NCI-H1436 treated with DMSO at 0.1 percent for 48 hours (cell line): ENCODE measurements around the gene UTP4.

Experiments used
- DNase-seq: peaks from one replicate; lab custom pipeline; 2025; lab: John Stamatoyannopoulos, UW

Gene UTP4

DNA sequence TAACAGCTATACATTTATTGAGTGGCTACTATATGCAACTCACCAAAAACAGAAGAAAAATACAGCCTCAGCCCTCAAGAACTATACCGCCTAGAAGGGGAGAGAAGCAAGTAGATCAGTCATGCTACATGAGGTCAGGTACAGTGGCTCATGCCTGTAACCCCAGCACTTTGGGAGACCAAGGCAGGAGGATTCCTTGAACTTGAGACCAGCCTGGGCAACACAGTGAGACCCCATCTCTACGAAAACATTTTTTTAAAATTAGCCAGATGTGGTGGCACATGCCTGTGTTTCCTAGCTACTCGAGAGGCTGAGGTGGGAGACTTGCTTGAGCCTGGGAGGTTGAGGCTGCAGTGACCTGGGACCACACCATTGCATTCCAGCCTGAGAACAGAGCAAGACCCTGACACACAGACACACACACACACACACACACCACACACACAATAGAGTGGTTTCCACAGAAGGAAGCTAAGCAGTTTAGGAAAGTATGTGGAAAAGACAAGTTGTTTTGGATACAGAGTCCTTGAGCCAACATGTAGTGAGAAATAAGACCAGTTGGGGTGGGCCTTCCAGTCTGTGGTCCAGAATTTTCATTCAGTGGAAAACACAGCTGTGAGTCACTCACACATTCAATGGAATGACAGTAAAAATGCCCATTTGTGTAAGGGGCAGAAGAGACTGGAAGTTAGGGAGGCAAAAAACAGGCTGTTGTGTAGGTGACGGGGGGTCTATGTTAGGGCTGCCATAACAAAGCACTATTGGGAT, 43.8 kb downstream of the UTP4 start:
- DNase-seq: no peak

DNA sequence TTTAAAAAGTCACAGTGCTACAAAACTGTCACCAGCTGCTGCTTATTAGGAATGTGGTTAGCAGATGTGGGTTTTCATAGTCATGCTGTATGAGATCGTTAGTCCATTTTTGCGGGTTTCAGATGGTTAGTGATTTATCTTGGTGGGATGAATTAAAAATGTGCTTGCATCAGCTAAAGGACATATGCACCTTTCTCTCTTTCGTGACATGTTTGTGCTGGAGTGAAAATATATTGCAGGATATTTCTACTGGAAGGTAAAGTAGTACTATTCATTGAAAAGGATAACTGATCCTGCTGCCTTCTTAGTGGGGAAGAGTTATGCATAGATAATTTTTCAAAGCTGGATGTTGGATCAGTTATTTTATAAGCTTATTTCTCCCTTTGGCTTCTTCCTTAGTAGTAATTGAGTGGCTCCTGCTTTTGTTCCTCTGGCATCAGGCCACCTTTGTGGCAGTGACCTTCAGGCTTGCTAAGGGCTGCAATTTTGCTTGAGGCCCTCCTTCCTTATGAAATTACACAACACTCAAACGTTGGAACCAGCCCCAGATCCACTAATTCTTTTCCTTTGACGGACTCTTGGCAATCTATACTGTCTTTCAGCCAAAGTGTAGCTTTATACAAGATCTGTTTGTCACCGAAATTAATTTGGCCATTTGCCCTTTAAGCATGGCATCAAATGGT, 47.0 kb downstream of the UTP4 start:
- DNase-seq: no peak

DNA sequence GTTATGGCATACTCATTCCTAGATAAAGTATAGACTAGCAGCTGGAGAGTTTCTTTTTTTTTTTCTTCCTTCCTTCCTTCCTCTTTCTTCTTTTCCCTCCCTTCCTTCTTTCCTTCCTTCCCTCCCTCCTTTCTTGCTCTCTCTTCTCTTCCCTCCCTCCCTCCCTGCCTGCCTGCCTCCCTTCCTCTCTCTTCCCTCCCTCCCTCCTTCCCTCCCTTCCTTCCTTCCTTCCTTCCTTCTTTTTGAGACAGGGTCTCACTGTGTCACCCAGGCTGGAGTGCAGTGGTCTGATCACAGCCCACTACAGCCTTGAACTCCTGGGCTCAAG, 47.5 kb downstream of the UTP4 start:
- no peak for DNase-seq

DNA sequence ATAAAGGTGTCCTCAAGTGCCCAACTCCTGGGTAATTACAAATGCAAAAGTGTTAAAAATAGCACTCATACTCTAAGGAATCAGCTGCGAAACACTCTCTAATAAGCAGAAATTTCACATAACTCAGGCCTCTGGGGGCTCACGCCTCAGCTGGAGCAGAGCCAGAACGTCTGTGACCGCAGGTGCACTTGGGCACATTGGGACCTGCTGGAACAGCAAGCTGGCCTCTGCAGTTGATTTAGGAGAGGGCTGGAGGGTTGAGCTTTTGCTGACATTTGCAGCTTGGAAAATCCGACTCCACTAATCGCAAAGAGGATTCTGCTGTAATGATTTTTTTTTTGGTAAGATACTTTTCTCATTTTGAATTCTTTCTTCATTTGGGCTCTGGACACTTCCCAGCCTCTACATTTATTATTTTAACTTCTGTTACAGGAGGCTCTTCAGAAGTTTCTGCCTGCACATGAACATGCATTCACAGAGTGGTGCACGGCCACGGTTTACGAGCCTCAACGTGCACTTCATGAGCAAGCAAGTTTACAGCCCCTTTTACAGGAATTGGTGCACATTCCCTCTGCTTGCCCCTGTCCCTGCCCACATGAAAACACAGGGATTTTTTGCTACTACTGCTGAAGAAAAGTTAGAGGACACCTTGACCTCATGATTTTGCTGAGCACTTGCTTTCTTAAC, 50.4 kb downstream of the UTP4 start:
- DNase-seq: no peak

DNA sequence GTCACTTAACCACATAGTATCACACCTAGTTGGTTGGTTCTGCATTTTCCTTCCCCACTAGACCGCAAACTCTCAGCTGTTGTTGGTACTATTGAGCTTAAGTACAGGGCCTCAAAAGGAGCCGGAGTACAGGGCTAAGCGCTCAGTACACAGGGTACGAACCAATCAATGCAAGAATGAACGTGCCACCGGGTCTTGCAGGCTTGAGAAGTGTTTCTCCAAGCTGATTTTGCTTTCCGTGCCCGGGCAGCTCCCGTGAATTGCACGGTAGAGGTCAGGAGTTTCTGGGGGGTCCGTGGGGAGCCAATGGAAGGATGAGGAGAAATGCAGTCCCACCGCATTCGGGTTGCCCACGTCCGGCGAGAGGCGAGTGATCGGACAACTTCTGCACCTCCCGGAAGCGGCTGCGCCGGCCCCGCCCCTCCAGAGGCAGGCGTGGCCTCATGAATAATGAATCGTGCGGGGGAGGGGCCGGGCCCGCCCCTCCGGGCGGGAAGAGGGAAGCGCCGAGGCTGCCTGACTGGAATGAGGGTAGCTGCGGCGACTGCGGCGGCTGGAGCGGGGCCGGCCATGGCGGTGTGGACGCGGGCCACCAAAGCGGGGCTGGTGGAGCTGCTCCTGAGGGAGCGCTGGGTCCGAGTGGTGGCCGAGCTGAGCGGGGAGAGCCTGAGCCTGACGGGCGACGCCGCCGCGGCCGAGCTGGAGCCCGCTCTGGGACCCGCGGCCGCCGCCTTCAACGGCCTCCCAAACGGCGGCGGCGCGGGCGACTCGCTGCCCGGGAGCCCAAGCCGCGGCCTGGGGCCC, 54.4 kb downstream of the UTP4 start, which contains the start of gene SNTB2:
TSS of gene SNTB2 (plus strand) at position 523 of the 804 bp plus-strand sequence. CDS start at position 526, 3 bp downstream.
- DNase-seq: peak; percentile 25

DNA sequence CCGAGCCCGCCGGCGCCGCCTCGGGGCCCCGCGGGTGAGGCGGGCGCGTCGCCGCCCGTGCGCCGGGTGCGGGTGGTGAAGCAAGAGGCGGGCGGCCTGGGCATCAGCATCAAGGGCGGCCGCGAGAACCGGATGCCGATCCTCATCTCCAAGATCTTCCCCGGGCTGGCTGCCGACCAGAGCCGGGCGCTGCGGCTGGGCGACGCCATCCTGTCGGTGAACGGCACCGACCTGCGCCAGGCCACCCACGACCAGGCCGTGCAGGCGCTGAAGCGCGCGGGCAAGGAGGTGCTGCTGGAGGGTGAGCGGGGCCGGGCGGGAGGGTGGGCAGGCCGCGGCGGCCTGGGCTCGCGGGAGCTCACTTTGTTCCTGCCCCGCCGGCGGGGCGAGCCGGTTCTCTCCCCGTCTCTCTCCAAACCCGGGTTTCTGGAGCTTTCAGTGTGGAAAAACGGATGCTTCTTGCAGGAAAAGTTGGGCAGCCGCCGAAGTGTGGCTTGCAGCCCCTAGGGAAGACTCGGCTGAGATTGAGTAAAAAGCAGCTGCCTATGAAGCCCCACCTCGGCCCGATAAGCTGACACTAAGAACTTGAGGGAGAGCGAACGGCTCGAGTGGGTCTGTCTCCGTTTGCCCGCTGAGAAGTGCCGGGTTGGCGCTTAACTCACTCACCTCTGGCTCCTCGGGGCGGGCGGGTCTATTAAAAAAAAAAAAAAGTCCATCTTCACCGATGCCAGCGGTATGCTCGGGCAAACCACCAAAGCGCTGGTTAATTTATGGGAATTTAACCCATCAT, 55.2 kb downstream of the UTP4 start:
- no peak for DNase-seq

DNA sequence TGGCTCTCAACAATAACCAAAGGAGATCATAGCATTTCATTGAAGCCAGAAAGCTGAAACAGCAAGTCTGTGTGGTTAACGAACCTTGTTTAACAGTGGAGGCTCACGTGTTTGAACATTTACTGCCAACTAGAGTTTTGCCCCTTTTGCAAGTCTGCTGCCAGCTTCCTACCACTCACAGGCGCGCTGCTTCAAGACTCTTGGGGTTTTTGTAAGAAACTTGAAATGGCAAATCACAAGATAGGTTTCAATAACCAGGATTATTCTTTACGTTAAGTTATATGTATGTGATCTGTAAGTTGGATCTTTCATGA, 55.7 kb downstream of the UTP4 start:
- DNase-seq: no peak

DNA sequence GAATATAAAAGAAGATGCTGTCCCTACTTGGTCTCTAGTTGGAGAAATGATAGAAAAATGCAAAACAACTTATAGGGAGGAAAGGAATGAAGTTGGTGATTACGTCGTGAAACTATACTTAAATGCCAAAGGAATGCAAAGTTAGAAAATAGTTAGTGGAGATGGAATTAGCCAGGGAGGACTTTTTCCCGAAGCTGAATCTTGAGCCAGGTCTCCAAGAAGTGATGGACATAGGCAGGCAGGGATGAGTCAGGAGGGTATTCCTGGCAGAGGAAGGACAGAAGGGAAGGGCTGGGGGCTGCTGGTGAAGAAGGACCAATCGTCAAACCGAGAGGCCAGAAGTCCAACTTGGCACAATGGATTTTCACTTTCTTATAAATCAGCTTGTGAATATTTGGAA, 56.3 kb downstream of the UTP4 start:
- no peak for DNase-seq

DNA sequence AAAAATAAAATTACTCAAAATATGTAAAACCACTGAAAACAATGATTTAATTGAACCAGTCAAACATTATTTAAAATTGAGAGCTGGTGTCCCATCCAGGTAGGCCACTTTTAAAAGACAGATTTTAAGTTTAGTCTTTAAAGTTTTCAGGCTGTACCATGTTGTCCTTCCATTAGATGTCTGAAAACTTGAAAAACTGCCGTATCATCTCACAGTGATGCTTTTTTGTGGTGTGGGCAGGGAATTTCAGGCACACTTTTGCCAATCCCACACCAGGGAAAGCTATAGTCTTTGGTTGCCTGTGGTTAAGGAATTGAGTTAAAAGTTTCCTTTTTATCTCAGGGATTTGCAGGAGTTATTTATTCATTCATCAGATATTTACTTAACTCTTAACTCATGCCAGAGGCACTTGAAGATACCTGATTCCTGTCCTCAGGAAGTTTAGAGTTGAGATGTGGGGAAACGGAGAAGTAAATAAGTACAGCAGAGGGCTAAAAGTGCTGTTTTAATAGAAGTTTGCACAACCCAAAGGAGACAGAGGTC, 57.7 kb downstream of the UTP4 start:
- DNase-seq: no peak

DNA sequence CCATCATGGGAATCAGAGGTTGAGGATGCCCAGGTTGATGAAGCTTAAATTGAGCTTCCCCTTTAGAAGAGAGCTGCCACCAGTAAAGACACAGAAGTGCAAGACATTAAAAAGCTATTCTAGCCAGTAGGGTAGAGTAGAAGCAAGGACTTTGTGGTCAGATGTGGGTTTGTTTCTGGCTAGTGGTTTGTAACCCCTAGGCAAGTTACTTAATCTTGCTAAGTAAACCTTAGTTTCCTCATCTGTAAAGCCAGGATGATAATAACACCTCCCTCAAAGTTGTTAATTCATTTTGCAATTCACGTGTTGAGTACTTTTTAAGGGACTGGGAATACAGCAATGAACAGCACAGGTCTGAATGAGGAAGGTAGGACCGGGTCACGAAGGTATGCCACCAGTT, 58.1 kb downstream of the UTP4 start:
- DNase-seq: no peak

DNA sequence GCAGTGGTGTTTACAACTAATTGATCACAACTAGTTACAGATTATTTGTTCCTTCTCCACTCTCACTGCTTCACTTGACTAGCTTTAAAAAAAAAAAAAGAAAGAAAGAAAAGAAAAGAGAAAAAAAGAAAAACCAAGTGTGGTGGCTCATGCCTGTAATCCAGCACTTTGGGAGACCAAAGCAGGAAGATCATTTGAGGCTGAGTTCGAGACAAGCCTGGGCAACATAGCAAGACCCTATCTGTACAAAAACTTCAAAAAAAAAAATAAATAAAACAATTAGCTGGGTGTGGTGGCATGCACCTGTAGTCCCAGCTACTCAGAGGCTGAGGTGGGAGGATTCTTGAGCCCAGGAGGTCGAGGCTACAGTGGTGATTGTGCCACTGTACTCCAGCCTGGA, 58.7 kb downstream of the UTP4 start:
- DNase-seq: no peak

DNA sequence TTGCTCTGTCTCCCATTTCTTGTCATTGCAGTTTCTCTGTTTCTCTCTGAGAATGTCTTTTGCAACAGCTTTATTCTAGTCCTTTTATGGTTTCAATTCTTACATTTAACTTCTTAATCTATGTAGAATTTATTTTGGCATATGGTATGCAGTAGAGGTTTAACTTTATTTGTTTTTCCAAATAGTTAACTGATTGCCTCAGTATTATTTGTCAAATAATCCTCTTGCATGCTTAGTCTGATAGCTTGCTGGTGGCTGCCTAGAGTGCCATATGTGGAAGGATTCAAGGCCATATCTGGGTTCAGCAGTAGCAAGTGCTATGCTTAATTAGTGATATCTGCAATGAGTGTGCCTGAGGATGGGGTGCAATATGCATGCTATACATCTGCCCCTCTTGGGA, 61.4 kb downstream of the UTP4 start:
- no peak for DNase-seq

DNA sequence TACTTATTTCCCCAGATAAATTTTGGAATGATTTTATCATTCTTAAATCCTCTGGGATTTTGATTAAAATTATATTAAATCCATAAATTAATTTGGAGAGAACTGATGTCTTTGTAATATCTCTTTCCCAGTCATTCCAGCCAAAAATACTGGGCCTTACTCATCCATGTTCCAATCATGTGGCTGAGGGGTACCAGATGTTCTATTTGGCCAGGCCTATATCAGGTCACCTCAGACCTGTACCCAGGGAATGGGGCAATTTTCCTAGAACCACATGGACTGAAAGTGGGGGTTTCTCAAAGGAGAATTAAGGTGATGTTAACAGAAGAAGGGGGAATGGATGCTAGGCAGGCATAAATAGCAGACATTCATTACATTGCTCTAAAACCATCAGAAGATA, 62.0 kb downstream of the UTP4 start:
- no peak for DNase-seq

DNA sequence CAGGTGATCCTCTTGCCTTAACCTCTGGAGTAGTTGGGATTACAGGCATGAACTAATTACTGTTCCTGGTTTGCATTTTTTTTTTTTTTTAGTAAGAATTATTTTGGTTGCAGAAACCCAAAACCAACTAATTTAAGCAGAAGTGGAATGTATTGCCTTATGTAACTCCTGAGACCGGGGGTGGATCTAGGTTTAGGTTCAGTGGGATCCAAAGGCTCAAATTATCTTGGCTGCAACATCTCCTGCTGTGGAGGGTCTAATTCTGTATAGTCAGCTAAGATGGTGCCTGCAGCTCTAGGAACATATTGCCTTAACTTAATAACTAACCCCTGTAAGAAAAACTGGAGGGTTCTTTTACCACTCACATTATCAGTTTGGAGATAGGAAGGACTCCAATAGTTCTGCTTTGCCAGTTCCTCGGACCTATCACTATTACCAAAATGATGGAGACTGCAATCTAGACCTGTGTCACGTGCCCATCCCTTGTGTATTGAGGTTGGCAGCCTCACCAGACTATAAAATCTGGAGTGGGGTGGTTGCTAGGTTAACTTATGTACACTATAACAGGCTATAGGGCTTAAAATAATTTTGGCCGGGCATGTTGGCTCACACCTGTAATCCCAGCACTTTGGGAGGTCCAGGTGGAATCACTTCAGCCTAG, 63.0 kb downstream of the UTP4 start:
- no peak for DNase-seq

DNA sequence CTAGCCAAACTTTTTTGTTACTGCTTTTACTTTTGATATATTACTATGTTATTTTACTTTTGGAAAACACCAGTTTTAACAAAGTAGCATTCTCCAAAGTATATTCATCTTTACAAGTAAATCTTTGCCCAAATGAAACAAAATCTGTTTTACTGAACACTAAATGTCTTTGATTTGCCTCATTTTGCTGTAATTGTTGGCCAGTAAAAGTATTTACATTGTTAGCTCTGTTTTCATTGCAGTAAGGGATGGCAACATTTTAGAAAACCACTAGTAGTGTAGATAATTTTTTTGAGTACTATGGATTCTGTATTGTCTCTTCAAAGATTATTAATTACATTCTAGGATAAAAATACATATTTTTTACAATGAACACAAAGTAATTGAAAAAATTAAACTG, 65.1 kb downstream of the UTP4 start:
- no peak for DNase-seq

DNA sequence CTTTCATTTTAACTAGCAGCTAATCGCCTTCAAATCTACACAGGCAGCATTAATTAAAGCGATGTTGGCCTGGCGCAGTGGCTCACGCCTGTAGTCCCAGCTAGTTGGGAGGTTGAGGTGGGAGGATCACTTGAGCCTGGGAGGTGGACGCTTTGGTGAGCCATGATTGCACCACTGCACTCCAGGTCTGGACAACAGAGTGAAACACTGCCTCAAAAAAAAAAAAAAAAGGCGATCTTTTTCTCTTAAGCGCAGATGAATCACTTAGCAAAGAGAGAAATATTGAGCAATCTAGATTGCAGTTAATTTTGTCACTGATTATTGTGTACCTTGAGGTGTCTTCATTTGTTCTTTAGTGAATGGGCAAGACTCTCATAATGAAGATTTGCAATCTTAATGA, 66.9 kb downstream of the UTP4 start:
- no peak for DNase-seq

DNA sequence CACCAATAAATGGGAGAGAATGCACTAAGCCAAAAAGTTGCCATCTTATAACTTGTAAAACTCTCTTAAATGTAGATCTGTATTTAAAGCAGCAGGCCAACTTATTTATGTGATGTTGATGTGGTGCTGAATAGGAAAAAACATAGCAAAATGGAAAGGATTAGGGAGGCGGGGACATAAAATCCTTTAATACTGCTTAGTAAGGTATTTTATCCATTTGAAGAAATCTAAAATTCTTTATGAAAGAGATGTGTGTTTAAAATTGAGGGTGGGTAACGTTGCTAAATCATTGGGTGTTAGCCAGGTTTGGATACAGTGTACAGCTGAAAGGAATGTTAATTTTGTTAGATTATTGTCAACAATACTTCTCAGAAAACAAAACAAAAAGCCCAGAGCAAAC, 68.8 kb downstream of the UTP4 start:
- DNase-seq: no peak

DNA sequence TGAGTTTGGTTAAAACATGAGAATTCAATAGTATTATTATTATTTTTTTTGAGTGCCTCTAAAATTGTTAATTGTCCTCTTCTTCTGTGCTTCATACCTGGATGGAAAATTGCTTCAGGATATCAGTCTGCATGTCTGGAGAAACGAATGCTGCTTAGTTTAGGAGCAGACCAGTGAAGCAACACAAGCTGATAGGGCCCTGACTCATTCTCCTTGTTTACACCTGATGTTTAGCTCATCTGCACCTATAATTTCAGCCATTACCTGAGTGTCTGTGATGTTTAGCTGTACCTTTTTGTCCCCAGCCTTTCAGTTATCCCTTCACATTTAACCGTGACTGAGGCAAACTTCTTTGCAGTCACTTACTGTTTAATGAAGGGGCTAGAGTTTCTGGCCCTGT, 69.3 kb downstream of the UTP4 start:
- DNase-seq: no peak

DNA sequence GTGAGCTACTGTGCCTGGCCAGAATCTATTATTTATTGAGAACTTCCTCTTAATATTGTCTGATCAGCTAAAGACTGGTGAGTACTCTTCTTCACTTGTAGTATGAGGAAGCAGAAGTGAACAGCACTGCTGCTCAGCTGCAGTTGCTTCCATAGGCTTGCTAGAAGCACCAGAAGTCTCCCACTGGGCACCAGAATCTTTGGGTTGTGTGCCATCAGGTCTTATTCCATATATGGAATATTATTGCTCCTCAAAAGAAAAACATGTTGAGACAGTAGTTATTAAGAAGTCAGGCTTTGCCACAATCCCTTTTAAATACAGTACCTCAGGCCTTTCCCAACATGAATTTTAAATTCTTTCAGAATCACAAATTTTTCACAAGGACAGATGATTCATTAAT, 71.7 kb downstream of the UTP4 start:
- DNase-seq: no peak

DNA sequence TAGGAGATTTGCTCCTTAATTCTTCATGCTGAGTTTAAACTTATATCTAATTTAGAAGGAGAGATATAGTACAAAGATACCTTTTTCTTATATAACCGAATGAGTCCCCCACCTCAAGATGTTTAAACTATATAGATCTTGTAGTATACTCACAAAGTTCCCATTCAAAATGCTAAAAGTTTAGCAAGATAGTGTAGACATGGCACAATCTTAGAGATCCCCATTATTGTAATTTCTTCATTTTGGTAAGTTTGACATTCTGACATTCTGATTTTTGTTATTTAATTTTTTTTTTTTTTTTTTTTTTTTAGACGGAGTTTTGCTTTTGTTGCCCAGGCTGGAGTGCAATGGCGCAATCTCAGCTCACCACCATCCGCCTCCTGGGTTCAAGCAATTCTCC, 77.3 kb downstream of the UTP4 start:
- no peak for DNase-seq

DNA sequence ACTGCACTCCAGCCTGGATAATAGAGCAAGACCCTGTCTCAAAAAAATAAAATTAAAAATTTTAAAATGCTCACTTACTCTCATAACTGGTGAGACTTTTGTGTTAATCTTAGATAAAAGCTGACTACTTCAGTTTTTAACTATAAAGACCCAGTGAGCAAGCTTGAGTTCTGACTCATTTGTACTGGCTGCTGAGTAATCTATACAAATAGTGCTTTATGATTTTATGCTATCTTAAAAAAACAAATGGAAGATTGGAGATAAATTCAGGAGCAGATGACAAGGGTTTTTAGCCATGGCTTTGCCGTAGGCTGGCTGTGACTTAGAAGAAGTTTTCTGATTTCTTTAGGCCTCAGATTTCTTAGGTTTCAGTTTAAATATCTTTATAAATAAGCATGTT, 85.0 kb downstream of the UTP4 start:
- DNase-seq: no peak
